ENCODE results near the gene IFT57.

- TF ChIP-seq POLR2A (IDR thresholded peaks at IDR 0.05) = no peak
- TF ChIP-seq, protein P1, sequence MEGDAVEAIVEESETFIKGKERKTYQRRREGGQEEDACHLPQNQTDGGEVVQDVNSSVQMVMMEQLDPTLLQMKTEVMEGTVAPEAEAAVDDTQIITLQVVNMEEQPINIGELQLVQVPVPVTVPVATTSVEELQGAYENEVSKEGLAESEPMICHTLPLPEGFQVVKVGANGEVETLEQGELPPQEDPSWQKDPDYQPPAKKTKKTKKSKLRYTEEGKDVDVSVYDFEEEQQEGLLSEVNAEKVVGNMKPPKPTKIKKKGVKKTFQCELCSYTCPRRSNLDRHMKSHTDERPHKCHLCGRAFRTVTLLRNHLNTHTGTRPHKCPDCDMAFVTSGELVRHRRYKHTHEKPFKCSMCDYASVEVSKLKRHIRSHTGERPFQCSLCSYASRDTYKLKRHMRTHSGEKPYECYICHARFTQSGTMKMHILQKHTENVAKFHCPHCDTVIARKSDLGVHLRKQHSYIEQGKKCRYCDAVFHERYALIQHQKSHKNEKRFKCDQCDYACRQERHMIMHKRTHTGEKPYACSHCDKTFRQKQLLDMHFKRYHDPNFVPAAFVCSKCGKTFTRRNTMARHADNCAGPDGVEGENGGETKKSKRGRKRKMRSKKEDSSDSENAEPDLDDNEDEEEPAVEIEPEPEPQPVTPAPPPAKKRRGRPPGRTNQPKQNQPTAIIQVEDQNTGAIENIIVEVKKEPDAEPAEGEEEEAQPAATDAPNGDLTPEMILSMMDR (IDR thresholded peaks at IDR 0.05) = no peak
- TF ChIP-seq POLR2AphosphoS5 (IDR thresholded peaks at IDR 0.05) = no peak
Observed at GRCh38 chr3:108223928-108224327, 1.7 kb upstream of the IFT57 start.
